Stimulated activated CD4-positive, alpha-beta T cell treated with anti-CD3 and anti-CD28 coated beads, Interleukin-2, amount 100 ng/mL, for 4 hours (primary cell): Measurements from ENCODE around the gene HCFC1.

ENCODE experiments used
- DNase-seq: peaks from one replicate; pipeline ENCODE4 v3.0.0-alpha.2; 2020; ENCODE audit warnings: low read depth

The HCFC1 gene

DNA sequence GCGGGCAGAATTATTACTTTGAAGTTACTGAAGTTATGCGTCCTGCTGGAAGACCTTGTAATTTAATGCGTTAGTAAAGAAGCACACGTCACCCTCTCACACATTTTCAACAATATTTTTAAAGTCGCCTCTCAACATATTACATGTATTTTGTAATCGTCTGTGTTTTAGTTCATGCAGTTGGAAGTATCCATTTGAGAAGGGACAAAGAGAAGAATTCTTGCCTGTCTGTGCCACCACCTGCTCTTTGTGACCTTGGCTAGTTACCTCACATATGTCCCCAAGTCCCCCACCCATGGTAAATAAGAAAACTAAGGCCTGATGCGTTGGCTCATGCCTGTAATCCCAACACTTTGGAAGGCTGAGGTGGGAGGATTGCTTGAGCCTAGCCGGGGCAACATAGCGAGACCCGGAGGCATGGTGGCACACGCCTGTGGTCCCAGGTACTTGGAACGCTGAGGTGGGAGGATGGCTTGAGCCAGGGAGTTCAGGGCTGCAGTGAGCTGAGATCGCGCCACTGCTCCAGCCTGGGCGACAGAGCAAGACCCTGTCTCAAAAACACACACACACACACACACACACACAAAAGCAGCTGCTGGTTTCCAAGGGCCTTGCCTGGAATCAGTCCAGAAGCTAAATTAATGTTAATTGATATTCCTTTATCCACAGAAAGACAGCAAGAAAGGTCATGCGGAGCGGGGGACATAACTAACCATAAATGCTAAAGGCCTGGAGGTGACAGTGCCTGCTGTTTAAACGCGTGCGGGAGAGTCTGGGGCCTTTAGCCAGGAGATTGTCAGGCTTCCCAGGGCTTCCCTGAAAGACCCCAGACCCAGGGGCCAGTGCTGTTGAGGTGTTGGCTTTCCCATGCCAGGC lies 1.7 kb upstream of the HCFC1 start:
- DNase-seq = no peak

DNA sequence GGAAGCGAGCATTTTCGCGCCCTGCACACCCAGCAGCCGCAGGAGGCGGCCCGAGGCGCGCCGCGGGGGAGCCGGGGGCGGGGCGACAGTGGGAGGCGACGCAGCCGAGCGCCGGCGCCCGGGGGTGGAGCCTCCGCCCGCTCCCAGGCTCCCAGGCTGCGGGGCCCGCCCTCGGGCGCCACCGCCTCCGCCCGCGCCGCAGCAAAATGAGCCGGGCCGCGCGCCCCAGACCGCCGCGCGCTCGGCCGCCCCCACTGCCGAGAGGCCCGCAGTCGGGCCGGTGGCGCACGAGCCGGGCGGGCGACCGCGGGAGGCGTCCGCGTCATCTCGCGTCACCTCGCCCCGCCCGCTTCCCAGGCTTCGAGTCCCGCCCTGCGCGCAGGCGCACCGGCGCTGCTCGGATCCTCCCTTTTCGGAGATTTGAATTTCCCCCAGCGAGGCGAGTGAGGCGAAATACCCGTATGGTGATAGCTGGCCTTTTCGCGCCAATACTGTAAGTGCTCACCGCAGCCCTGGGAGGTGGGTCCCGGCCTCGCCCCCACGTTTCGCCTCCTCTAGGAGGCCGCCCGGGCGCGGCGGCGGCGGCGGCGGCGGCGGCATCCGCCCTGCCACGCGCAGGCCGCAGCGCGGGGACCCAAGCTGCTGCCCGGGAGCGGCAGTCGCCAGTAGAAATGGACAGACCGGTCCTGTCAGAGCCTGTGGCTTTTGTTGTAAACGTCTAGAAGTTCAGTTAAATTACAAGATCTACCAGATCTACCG lies 929 bp upstream of the HCFC1 start, which contains the start of gene TMEM187:
TSS of gene TMEM187 (plus strand) at position 387 of the 759 bp plus-strand sequence. CDS start 9,309 bp downstream, outside the sequence.
- DNase-seq = peak; percentile 77

- DNase-seq = peak; percentile 78
Observed at GRCh38 chrX:153971124-153971449, 531 bp downstream of the HCFC1 start.

- no peak for DNase-seq
Observed at GRCh38 chrX:153970357-153971123, 1.1 kb downstream of the HCFC1 start.

DNA sequence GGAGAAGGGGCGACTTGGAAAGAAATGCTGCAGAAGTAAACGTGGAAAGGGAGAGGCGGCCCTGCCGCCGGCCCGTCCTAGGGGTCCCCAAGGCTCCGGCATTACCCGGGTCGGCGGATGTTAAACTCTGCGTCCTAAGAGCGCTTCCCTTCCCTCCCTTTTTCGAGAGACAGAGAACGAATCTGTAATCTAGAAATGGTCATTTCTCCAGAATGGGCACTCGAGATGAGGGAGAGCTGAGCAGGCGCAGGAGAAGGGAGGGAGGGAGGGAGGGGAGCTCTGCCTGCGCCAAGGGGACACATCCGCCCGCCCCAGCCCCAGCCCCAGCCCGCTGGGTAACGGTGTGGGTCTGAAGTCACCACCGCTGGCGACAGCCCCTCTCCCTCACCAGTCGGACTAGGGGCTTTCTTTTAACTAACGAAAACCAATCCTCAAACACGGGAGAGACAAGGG lies 1.7 kb downstream of the HCFC1 start:
- DNase-seq = no peak

DNA sequence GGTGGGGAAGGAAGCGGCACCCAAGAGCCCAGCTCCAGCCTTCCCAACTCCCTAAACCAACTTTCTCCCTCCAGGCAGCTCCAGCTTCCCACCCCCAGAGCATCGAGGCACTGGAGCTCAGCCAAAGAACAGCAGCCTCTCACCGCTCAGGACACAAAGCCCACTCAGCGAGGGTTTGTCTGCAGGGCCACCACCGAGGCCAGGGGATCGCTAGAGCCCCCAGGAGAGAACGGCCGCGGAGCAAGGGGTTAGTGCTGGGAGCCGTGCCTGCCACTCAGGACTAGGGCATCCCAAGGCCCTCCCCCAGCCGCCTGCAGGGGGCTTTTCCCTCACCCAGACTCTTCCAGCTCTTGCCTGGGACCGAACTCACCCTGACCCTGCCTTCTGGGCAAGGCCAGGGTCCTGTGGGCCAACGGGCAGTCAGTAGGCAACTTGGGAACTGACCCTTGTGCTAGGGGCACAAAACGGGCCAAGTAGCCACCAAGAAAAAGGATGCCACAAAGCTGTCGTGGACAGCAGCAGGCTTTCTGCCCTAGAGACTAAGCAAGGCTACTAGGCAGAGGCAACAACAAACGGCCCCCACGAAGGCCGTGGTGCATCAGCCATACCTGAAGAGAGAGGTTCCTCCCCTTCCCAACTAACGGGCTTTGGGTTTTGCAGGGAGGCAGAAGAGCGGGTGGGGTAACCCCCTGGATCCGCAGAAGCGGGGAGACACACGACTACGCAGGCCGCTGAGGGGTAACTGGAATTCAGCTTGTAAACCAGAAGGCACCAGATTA lies 2.3 kb downstream of the HCFC1 start:
- DNase-seq = no peak

DNA sequence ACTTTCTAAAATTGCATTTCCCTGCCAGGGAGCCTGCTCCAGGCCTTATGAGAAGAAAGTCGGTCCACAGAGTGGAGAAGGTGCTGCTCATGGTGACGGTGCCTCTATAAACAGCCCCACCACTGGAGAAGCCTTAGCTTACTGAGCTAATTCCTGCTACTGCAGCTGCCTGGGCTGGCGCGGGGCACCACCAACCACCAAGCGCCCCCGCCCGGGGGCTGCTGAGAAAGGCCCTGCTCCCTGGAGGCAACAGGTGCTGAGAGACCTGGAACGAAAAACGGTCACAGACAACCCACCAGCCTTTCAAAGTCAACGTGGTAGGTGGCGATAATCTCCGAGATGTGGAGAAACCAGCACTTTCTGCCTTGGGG lies 2.9 kb downstream of the HCFC1 start:
- no peak for DNase-seq

GRCh38 chrX:153968255-153968654 lies 3.4 kb downstream of the HCFC1 start:
- no peak for DNase-seq

DNA sequence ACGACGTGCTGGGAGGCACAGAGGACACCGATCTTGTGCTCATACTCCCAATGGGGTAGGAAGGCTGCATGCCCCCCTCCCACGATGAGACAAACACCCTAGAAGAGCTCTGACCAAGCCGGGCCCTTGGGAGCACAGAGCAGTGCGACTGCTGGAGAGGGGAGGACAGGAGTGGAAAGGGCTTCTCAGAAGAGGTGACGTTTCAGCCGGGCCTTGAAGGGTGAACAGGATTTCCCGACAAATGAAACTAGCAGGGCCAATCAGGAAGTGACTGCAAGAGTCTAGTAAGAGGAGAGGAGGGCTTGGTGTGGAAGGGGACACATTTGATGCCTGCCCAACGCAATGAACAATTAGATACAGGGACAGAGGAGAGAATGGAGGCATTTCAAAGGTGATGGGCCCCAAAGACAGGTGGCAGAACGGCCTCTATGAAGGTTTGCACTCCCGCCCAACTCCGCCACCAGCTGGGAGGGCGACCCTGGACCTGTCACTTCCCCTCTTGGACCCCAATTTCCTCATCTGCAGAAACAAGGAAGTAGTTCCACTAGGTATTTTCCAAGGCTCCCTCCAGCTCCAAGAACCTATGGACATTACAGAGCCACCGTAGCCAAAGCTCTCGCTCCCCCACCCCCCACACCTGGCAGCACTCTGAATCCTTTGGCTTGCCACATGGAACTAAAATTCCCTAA lies 3.9 kb downstream of the HCFC1 start:
- no peak for DNase-seq

DNA sequence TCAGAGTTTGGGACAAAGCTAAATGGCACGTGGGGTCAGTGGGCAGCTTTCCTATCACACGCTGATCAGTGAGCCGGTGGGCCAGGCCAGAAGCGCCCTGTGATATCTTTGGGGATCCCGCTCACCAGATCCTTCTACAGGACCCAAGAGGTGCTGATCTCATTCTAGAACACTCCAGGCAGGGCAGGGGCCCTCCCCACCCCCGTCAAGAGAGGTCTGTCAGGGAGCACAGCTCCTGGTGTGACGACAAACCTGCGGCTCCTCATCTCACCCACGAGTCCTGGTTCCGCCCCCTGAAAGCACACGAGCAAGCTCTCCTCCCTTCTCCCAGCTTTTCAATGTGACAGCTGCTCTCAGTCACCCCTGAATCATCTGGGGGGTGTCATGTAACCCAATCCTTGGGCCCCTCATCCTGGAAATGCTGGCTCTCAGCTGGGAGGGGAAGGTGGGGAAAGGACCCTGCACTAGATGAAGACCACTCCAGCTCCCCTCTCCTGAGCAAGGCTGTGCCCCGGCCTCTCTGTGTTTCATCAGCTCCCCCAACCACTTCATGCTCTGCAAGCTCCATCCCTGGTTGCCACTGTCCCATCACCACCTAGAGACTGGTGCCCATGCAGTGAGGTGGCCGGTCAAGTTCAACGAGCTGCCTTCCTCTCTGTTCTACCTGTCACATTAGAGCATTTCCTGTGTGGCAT lies 4.6 kb downstream of the HCFC1 start:
- peak; percentile 63 for DNase-seq

GRCh38 chrX:153966283-153966688 lies 5.3 kb downstream of the HCFC1 start:
- DNase-seq = no peak

- DNase-seq = no peak
Observed at GRCh38 chrX:153965406-153965805, 6.2 kb downstream of the HCFC1 start.

DNA sequence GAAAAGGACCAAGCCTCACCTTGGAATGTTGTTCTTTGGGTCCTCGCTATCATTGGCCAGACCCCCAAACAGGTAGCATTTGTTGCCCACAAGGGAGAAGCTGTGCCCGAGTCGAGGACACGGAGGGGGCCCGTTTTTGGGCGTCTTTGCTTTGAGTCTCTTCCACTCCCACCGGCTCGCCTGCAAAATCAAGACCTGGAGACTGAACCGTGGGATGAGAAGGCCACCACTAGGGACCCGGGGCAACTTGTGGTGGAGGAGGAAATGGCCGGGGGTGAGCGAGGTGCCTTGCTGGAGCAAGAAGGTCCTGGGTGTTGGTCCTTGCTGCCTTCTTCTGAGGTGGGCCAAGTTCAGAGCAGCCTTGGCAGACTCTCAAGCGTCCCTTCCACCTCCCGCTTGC lies 7.5 kb downstream of the HCFC1 start:
- DNase-seq = no peak

GRCh38 chrX:153963546-153963945 lies 8.1 kb downstream of the HCFC1 start:
- DNase-seq = no peak

- DNase-seq = no peak
Observed at GRCh38 chrX:153961292-153961691, 10.3 kb downstream of the HCFC1 start.

DNA sequence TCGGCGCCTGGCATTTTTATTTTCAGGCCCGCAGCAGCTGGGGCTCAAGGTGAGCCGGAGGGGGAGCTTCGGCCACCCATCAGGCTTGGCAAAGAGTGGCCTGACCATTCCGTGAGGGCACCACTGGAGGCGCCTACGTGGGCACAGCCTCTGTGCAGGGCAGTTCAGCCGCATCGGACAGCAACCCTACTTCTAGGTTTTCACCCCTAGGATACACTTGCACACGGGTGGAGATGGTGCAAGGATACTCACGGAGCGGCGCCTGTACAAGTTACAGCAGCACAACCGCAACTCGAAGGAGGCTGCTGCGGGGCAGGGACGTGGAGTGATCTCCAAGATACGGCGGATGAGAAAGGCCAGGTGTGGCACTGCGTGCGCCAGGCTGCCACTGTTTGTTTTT lies 10.8 kb downstream of the HCFC1 start:
- no peak for DNase-seq

- DNase-seq = no peak
Observed at GRCh38 chrX:153960077-153960476, 11.5 kb downstream of the HCFC1 start.

DNA sequence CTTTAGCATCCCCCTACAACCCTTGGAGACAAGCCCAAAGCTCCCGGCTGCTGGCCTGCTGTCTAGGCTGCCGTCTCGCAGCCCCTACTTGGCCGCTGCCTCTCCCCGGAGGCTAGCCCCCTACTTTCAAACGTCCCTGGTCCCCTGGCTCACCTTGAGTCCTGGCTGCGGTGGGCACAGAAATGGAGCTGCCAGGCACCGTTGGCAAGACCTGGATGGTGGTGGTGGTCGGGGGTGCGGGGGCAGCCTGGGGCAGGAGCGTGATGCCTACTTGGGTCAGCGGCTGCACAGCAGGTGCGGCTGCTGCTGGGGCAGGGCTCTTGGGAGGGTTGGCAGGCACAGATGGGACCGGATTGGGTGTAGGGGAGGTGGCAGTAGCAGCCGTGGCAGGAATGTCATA lies 12.0 kb downstream of the HCFC1 start:
- DNase-seq = no peak

DNA sequence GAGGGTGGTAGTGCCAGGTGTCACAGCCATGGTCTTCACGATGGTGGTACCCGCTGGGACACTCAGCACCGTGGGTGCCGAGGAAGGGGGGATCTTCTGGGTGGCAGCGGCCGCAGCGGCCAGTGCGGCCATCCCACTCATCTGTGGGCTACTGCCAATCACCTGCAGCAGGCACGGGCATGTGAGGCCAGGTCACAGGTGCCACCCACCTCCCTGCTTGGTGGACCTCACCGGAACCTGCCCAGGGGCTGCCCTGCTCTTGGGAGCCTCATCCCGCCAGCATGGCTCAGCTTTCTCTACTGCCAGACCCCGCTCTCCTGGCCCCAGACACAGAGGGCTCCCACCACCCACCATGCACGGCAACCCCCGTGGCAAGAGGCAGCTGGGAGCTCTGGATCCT lies 13.0 kb downstream of the HCFC1 start:
- no peak for DNase-seq

DNA sequence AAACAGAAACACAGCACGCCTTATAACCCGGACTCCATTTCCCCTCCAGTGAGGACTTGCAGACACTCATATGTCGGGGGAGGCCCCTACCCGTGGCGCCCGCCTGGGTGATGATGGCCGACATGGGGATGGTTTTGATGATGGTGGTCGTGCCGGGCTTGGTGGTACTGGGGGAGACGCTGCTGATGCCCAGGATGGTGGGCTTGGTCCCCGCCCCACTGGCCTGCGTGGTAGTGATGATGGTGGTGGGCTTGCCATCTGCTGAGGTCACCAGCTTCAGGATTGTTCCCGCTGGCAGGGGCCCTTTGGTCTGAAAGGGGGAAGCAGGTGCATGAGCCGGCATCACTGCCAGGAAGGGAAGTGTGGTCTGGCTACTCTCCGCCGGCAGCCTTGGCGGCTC lies 14.4 kb downstream of the HCFC1 start:
- DNase-seq = no peak
